Stomach (tissue), 9 donors: ENCODE results near the gene RASSF6. TPM values are rescaled to one million over a fixed set of nuclear protein-coding genes. Genes with fewer than 3 reads are reported as not detected.

ENCODE experiments used
- DNase-seq, 2 donors: peaks; one replicate each; pipeline versions ENCODE4 v3.0.0 to v3.0.0-alpha.2; 2013 to 2019
- H3K27ac ChIP-seq, 5 donors: fragments of 200-600 bp in 4 of 5; sonication (generic) in 4 of 5; one replicate each; pipeline ENCODE4 v1.5.1; 2013 to 2019; ENCODE audit warnings: mild to moderate bottlenecking in 1 of 5, moderate library complexity in 1 of 5
- H3K27me3 ChIP-seq, 3 donors: fragments of 200-600 bp; sonication (generic); one replicate each; pipeline ENCODE4 v1.5.1; 2017 to 2019; ENCODE audit warnings: mixed run types in 1 of 3
- H3K36me3 ChIP-seq, 4 donors: fragments of 200-600 bp; sonication (generic); 1 replicate in 3 of 4; 2 replicates in 1 of 4; pipeline ENCODE4 v1.5.1; 2016 to 2019
- H3K4me1 ChIP-seq, 4 donors: fragments of 200-600 bp; sonication (generic); one replicate each; pipeline ENCODE4 v1.5.1; 2016 to 2019
- H3K4me3 ChIP-seq, 4 donors: fragments of 200-600 bp; sonication (generic) in 3 of 4; one replicate each; pipeline ENCODE4 v1.5.1; 2016 to 2019; ENCODE audit warnings: mild to moderate bottlenecking in 1 of 4
- H3K9me3 ChIP-seq, 4 donors: fragments of 200-600 bp; sonication (generic); one replicate each; pipeline ENCODE4 v1.5.1; 2016 to 2019
- EP300 ChIP-seq: sonication (generic); formaldehyde crosslinking; IDR thresholded peaks from one replicate; pipeline ENCODE4 v1.6.1; 2017; ENCODE audit warnings: antibody characterized with exemption
- POLR2A ChIP-seq, 4 donors: fragments of 450-650 bp; IDR thresholded peaks; one replicate each; pipeline ENCODE4 v1.6.1; 2016; ENCODE audit warnings: antibody characterized with exemption in 4 of 4, control low read depth in 2 of 4, mild to moderate bottlenecking in 1 of 4, moderate library complexity in 1 of 4
- POLR2AphosphoS5 ChIP-seq, 3 donors: sonication (generic); formaldehyde crosslinking; IDR thresholded peaks; one replicate each; pipeline ENCODE4 v1.6.1; 2016; ENCODE audit warnings: antibody characterized with exemption in 3 of 3
- WGBS, 5 donors: extraction: QIAGEN DNeasy Blood & Tissue Kit in 3 of 5; methylation state at CpG; one replicate each; pipeline versions ENCODE4 v1.1.5 to v1.1.7; 2013 to 2018; 5-methylcytosine and 5-hydroxymethylcytosine counted together
- intact Hi-C: fragments of 100-400 bp; cut with DNase I; formaldehyde crosslinking; loops from one replicate; pipeline ENCODE4 v1.15.1; 2023; ENCODE audit warnings: low total_unique reads
- polyA plus RNA-seq, 3 donors: library from polyadenylated mRNA; stranded (reverse); fragments of 200-250 nt; gene quantifications; one replicate each; pipeline ENCODE4 v1.2.3, GENCODE V29; 2013
- total RNA-seq, 5 donors: library from RNA; depleted of rRNA; stranded (reverse); fragments of >200 nt; gene quantifications; one replicate each; pipeline versions ENCODE4 v1.1.0 to v1.2.3, GENCODE V29; 2014 to 2016
- TF ChIP-seq, protein P1 (sequence below), 7 experiments: fragments of 450-650 bp in 4 of 7; fragments of 200-600 bp in 3 of 7; sonication (generic) in 3 of 7; IDR thresholded peaks; one replicate each; pipeline ENCODE4 v1.5.1; 2016 to 2019; ENCODE audit warnings: antibody characterized with exemption in 7 of 7, control low read depth in 2 of 7, mild to moderate bottlenecking in 1 of 7
- donor health status: healthy with polysubstance abuse.
- donor health status: Bipolar disorder and iron deficiency.
- donor health status: healthy.

RASSF6 gene
- total and polyA plus RNA-seq, 8 donors: 5.0 to 51.8 (median 13.5) TPM

DNA sequence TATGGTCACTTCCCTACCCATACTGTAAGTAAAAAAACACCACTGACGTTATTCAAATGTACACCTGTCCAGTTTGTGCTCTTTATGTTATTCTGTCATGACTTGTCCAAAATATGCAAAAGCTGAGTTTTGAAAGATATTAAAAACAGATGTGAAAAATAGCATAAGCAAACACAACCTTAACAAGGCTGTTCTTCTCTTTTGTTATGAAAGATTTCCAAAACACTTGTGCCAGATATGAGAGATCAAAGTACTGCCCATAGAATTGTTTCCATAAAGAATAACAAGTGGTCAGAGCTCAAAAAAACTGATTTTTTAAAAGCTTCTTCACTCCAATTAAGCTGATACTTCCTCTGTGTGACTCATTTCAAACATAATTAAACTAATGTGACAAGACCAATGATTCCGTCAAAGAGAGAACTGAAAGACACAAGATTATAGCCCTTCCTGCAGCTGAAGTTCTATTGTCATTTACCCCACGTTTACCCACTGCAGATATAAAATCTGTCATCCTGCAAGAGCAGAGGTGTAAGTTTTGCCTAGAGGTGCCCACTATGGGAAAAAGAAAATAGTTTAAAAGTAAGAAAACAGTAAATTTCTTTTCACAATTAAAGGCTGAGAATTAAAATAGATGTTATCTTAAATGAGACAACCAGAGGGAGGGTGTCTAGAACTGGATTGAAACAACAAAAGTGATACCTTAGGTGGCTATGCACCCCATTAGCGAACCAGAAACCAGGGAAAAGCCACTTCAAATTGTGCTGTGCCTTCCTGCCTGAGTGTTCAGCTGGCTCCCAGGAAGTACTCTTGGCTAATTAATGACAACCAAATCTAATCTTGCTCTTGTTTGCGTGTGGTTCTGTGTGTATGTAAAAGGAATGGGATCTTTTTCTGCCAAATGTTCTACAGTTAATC lies 30.1 kb downstream of the RASSF6 start:
- Histone ChIP-seq H3K27me3 (no peaks in the 10 kb centered on the region), H3K9me3 (no peaks in the 10 kb centered on the region), H3K4me3 (no peak overlapping the region), H3K27ac (peak overlapping the region; percentile 66 to 79 (median 74)), H3K36me3 (peaks cover 0 to 9% (median 1%) of the 10 kb centered on the region in 4 donors), H3K4me1 (peaks cover 3 to 43% (median 37%) of the 10 kb centered on the region in 4 donors)
- WGBS, 5 donors: 17 to 29% (median 20%) methylated on average over 5 of the region's 5 CpGs
- peak in 2 of 3 donors; percentile 61 to 72 for TF ChIP-seq POLR2AphosphoS5 (IDR thresholded peaks at IDR 0.05)
- TF ChIP-seq, protein P1, sequence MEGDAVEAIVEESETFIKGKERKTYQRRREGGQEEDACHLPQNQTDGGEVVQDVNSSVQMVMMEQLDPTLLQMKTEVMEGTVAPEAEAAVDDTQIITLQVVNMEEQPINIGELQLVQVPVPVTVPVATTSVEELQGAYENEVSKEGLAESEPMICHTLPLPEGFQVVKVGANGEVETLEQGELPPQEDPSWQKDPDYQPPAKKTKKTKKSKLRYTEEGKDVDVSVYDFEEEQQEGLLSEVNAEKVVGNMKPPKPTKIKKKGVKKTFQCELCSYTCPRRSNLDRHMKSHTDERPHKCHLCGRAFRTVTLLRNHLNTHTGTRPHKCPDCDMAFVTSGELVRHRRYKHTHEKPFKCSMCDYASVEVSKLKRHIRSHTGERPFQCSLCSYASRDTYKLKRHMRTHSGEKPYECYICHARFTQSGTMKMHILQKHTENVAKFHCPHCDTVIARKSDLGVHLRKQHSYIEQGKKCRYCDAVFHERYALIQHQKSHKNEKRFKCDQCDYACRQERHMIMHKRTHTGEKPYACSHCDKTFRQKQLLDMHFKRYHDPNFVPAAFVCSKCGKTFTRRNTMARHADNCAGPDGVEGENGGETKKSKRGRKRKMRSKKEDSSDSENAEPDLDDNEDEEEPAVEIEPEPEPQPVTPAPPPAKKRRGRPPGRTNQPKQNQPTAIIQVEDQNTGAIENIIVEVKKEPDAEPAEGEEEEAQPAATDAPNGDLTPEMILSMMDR (IDR thresholded peaks at IDR 0.05): no peak
- intact Hi-C loops: no loop called here
- DNase-seq: peak in 1 of 2 donors; percentile 63

DNA sequence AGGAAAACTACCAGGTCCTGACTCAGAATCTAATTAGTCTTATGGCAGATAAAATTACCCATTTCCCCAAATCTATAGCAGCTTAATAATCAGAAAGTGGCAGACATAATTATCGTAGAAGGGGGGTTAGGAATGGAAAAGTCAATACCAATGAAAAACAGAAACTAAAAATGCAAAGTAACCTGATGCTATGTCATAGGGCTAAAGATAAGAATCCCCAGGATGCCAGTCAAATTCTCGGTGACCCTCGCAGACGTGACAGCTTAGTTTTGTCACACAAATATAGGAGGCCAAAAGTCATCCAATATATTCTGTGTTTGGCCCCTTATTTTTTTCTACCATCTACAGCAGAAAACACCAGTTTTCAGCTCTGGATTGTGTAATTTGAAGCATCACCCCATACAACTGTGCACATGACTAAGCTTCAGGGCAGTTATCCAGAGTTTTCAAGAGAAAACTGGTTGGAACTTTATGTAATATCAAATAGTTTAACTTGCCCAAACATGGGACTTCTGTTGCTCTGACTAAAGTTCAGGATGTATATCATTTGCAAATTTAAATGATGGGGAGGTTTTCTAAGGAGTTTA lies 30.9 kb downstream of the RASSF6 start:
- DNase-seq: peak in 1 of 2 donors; percentile 25
- H3K4me3 ChIP-seq: no peak overlapping the region
- no peaks in the 10 kb centered on the region for H3K9me3 ChIP-seq
- H3K4me1 ChIP-seq: peaks cover 3 to 43% (median 33%) of the 10 kb centered on the region in 4 donors
- intact Hi-C loops: no loop called here
- H3K36me3 ChIP-seq: peaks cover 0 to 17% (median 5%) of the 10 kb centered on the region in 4 donors
- H3K27ac ChIP-seq: peak overlapping the region; percentile 31 to 79 (median 74)
- no peak for TF ChIP-seq EP300
- H3K27me3 ChIP-seq: no peaks in the 10 kb centered on the region
- 36 to 50% (median 44%) methylated on average over 4 of the region's 4 CpGs for WGBS, 5 donors

GRCh38 chr4:73588613-73589012 lies 31.6 kb downstream of the RASSF6 start:
- WGBS, 5 donors: 74 to 95% (median 91%) methylated on average over 1 of the region's 1 CpG
- Histone ChIP-seq H3K4me3 (no peak overlapping the region), H3K9me3 (no peaks in the 10 kb centered on the region), H3K27ac (peak overlapping the region in 2 of 5 donors; percentile 75 to 79), H3K36me3 (peaks cover 0 to 24% (median 5%) of the 10 kb centered on the region in 4 donors), H3K27me3 (no peaks in the 10 kb centered on the region), H3K4me1 (peaks cover 3 to 39% (median 28%) of the 10 kb centered on the region in 4 donors)
- no peak for DNase-seq
- no peak for TF ChIP-seq POLR2A (IDR thresholded peaks at IDR 0.05)
- TF ChIP-seq POLR2AphosphoS5 (IDR thresholded peaks at IDR 0.05): no peak
- TF ChIP-seq, protein P1 (IDR thresholded peaks at IDR 0.05): no peak
- no peak for TF ChIP-seq EP300
- intact Hi-C loops: no loop called here

DNA sequence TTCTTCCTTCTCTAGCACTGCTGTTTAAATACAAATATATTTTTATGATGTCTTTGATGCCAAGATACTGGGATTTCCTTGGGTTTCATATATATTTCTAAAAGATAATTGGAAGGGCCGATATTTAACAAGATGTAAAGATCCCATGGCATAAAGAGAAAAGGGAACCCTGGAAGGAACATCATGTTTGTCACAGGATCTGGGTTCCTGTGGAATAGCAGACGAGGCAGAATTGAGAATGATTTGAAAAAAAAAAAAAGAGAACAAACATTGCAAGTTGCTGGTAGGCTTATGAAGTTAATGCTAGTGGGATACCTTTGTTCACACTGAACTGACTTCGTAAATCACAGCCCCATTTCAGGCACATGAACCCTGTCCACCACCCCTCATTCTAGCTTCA lies 33.6 kb downstream of the RASSF6 start:
- no peak for DNase-seq
- intact Hi-C loops: no loop called here
- H3K4me3 ChIP-seq: no peak overlapping the region
- H3K9me3 ChIP-seq: no peaks in the 10 kb centered on the region
- peaks cover 0 to 28% (median 20%) of the 10 kb centered on the region in 4 donors for H3K4me1 ChIP-seq
- H3K27me3 ChIP-seq: no peaks in the 10 kb centered on the region
- TF ChIP-seq POLR2A (IDR thresholded peaks at IDR 0.05): no peak
- TF ChIP-seq POLR2AphosphoS5 (IDR thresholded peaks at IDR 0.05): no peak
- H3K27ac ChIP-seq: no peak overlapping the region
- H3K36me3 ChIP-seq: peaks cover 0 to 30% (median 7%) of the 10 kb centered on the region in 4 donors
- WGBS, 5 donors: 74 to 92% (median 86%) methylated on average over 3 of the region's 3 CpGs

GRCh38 chr4:73586040-73586439 lies 34.2 kb downstream of the RASSF6 start:
- Histone ChIP-seq H3K4me1 (peaks cover 0 to 22% (median 17%) of the 10 kb centered on the region in 4 donors), H3K9me3 (no peaks in the 10 kb centered on the region), H3K27me3 (no peaks in the 10 kb centered on the region), H3K27ac (no peak overlapping the region), H3K4me3 (no peak overlapping the region), H3K36me3 (peaks cover 0 to 37% (median 10%) of the 10 kb centered on the region in 4 donors)
- TF ChIP-seq, protein P1 (IDR thresholded peaks at IDR 0.05): no peak
- TF ChIP-seq POLR2AphosphoS5 (IDR thresholded peaks at IDR 0.05): no peak
- TF ChIP-seq EP300: no peak
- no peak for TF ChIP-seq POLR2A (IDR thresholded peaks at IDR 0.05)
- DNase-seq: no peak
- intact Hi-C loops: no loop called here
- WGBS, 5 donors: 91 to 100% (median 95%) methylated on average over 1 of the region's 1 CpG
